Heart right ventricle (tissue), 16 donors: Measurements from ENCODE around the gene NOS1AP. TPM values are rescaled to one million over a fixed set of nuclear protein-coding genes. Genes with fewer than 3 reads are reported as not detected.
A peak's percentile ranks its signal among the peaks of the same experiment; 100 is the strongest.

ENCODE experiments used
- ATAC-seq, 8 donors: fragments of 200-7000 bp; cut with Tn5 transposase; one replicate each; pipeline ENCODE4 v1.9.1; 2020; ENCODE audit warnings: mild to moderate bottlenecking in 8 of 8, moderate library complexity in 8 of 8, moderate number of reproducible peaks in 1 of 8
- DNase-seq, 2 donors: peaks; one replicate each; pipeline ENCODE4 v3.0.0-alpha.2; 2020
- H3K27ac ChIP-seq, 10 donors: fragments of 200-600 bp; sonication (generic) in 2 of 10; one replicate each; pipeline versions ENCODE4 v1.5.0 to v1.8.0; 2020 to 2022; ENCODE audit warnings: mild to moderate bottlenecking in 3 of 10
- H3K27me3 ChIP-seq, 7 donors: fragments of 200-600 bp; one replicate each; pipeline ENCODE4 v1.8.0; 2021 to 2022; ENCODE audit warnings: mild to moderate bottlenecking in 2 of 7
- H3K36me3 ChIP-seq, 9 donors: fragments of 200-600 bp; sonication (generic) in 1 of 9; one replicate each; pipeline versions ENCODE4 v1.5.0 to v1.8.0; 2020 to 2022; ENCODE audit warnings: mild to moderate bottlenecking in 2 of 9
- H3K4me1 ChIP-seq, 9 donors: fragments of 200-600 bp; sonication (generic) in 1 of 9; one replicate each; pipeline versions ENCODE4 v1.5.0 to v1.8.0; 2020 to 2022; ENCODE audit warnings: mild to moderate bottlenecking in 4 of 9
- H3K4me3 ChIP-seq, 10 donors: fragments of 200-600 bp; sonication (generic) in 2 of 10; one replicate each; pipeline versions ENCODE4 v1.5.0 to v1.8.0; 2020 to 2022; ENCODE audit warnings: mild to moderate bottlenecking in 7 of 10, moderate library complexity in 2 of 10
- H3K9me3 ChIP-seq, 11 donors: fragments of 200-600 bp in 10 of 11; sonication (generic) in 2 of 11; one replicate each; pipeline versions ENCODE4 v1.5.0 to v1.8.0; 2013 to 2022; ENCODE audit warnings: mild to moderate bottlenecking in 2 of 11, control low read depth in 1 of 11, moderate library complexity in 1 of 11
- WGBS, 2 donors: extraction: QIAGEN DNeasy Blood & Tissue Kit; methylation state at CpG; one replicate each; pipeline ENCODE4 v1.1.7; 2013; ENCODE audit warnings: inconsistent platforms in 1 of 2; 5-methylcytosine and 5-hydroxymethylcytosine counted together
- intact Hi-C, 10 donors: fragments of 100-400 bp; cut with DNase I; formaldehyde crosslinking; loops; one replicate each; pipeline versions ENCODE4 v1.11.1 to v1.14.2; 2022
- long read RNA-seq, 3 donors: library from polyadenylated mRNA; unstranded; transcript quantifications; one replicate each; pipeline ENCODE4 v2.0.0, GENCODE V29; 2020 to 2021
- polyA plus RNA-seq, 2 donors: library from polyadenylated mRNA; stranded (reverse); fragments of 200-250 nt; gene quantifications; one replicate each; pipeline ENCODE4 v1.2.3, GENCODE V29; 2013
- total RNA-seq, 10 donors: library from RNA; stranded (reverse); fragmentation: NEBNext Ultra II Directional in 3 of 10; extraction: Animal tissue kit (Norgen Biotek cat#: 25700) in 3 of 10; gene quantifications; one replicate each; pipeline versions ENCODE4 v1.2.1 to v1.2.4, GENCODE V29; 2021 to 2023
- TF ChIP-seq, protein P1 (sequence below), 9 donors: fragments of 200-600 bp; sonication (generic) in 2 of 9; IDR thresholded peaks; one replicate each; pipeline versions ENCODE4 v1.5.0 to v1.8.0; 2021 to 2022; ENCODE audit warnings: antibody characterized with exemption in 9 of 9, mild to moderate bottlenecking in 5 of 9, moderate library complexity in 1 of 9
- donor health status: Arrhythmogenic right ventricular cardiomyopathy.
- donor health status: ischemic (EF 13 %, LVEDD 7.1; RV severe dilation, severe dysfunction).
- donor health status: healthy with polysubstance abuse.
- donor health status: DM: no; HTN: yes; CAD: no.
- donor health status: DM: no; HTN: no; CAD: no.
- donor health status: ischemic (EF 25% LVEDD 6.9; RV normal size, moderate dysfunction).
- donor health status: ischemic (EF 25% LVEDD 5.7; RV mildly dilated, moderate dysfunction).
- donor health status: healthy.
- donor health status: DM: yes; HTN: yes; CAD: no.
- donor health status: Ischemic cardiomyopathy.
- donor health status: ischemic (EF 35%, LVEDD 5.7; RV mildly dilated, moderate dysfunction).
- donor health status: nonischemic (EF 11% LVEDD 7.7; RV severe dilation, severe dysfunction).
- donor health status: DM: yes; HTN: yes; CAD: no.
- donor health status: PGD.
- donor health status: ischemic (EF 29% LVEDD 5.4; RV normal size, mild dysfunction).
- donor health status: nonischemic (EF 23%, LVEDD 6.1; RV moderate dilation, normal function).

The NOS1AP gene
- total RNA-seq (1 to 10 TPM; 1.7 to 7.1 (median 4.7) TPM), polyA plus RNA-seq (1 to 10 TPM in 1 of 2 donors, under 1 TPM in 1; 0.19 to 1.1 TPM)
- long read RNA-seq, donor 1, full-length matches to known transcripts = 2 of 3 reads
- long read RNA-seq, donor 1, partial matches to known transcripts = 0 of 3 reads
- long read RNA-seq, donor 1, other reads (novel, unspliced or antisense) = 1 of 3 reads
- long read RNA-seq, donor 2 = 0 reads
- long read RNA-seq, donor 3, full-length matches to known transcripts = 1 of 1 reads
- long read RNA-seq, donor 3, partial matches to known transcripts = 0 of 1 reads
- long read RNA-seq, donor 3, other reads (novel, unspliced or antisense) = 0 of 1 reads

DNA sequence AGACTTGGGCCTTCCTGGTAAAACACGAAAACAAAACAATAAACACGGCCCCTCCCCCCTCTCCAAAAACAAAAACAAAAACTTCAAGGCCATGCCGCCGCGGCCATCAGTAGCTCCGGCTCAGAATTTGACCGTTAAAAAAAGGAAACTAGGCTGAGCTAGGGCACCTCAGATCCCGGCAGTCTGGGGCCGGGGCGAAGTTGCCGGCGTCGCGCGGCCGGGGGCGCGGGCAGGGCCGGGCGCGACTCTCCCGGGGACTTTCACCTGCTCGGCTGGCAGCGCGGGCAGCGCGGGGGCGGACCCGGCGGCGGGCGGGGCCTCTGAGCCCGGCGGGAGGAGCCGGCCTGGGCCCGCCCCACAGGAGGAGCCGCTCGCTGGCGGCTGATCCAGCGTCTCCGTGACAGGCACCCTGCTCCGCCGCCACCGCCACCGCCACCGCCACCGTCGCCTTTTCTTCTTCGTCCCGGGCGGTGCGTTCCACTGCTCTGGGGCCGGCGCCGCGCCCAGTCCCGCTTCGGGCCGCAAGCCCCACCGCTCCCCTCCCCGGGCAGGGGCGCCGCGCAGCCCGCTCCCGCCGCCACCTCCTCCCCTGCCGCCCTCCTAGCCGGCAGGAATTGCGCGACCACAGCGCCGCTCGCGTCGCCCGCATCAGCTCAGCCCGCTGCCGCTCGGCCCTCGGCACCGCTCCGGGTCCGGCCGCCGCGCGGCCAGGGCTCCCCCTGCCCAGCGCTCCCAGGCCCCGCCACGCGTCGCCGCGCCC lies at the start of gene NOS1AP:
NOS1AP (plus strand) TSS at position 358 of the 760 bp plus-strand sequence. CDS start 487 bp downstream, outside the sequence.
- peak; percentile 95 to 99 (median 96) for ATAC-seq
- Histone ChIP-seq H3K27me3 (peaks cover 0 to 76% (median 5%) of the 10 kb centered on the region in 7 donors), H3K27ac (peak within 1 kb of the TSS in 8 of 10 donors; percentile 57 to 85 (median 66)), H3K36me3 (peaks cover 0 to 2% (median 0%) of the 10 kb centered on the region in 9 donors), H3K9me3 (peaks cover 0 to 4% (median 0%) of the 10 kb centered on the region in 11 donors), H3K4me3 (peak within 1 kb of the TSS; percentile 44 to 73 (median 66)), H3K4me1 (peaks cover 0 to 38% (median 15%) of the 10 kb centered on the region in 9 donors)
- 0 to 1% methylated on average over 63 to 95 of the region's 95 CpGs for WGBS, 2 donors
- TF ChIP-seq, protein P1, sequence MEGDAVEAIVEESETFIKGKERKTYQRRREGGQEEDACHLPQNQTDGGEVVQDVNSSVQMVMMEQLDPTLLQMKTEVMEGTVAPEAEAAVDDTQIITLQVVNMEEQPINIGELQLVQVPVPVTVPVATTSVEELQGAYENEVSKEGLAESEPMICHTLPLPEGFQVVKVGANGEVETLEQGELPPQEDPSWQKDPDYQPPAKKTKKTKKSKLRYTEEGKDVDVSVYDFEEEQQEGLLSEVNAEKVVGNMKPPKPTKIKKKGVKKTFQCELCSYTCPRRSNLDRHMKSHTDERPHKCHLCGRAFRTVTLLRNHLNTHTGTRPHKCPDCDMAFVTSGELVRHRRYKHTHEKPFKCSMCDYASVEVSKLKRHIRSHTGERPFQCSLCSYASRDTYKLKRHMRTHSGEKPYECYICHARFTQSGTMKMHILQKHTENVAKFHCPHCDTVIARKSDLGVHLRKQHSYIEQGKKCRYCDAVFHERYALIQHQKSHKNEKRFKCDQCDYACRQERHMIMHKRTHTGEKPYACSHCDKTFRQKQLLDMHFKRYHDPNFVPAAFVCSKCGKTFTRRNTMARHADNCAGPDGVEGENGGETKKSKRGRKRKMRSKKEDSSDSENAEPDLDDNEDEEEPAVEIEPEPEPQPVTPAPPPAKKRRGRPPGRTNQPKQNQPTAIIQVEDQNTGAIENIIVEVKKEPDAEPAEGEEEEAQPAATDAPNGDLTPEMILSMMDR (IDR thresholded peaks at IDR 0.05) = peak in 1 of 9 donors; percentile 12
- intact Hi-C loops = loop anchor here in 2 of 10 donors (5.0 to 10.0 kb wide), 2 partner anchors 65 to 208 kb away; no protein-coding TSS in a partner anchor
- DNase-seq = peak; percentile 69 to 84

DNA sequence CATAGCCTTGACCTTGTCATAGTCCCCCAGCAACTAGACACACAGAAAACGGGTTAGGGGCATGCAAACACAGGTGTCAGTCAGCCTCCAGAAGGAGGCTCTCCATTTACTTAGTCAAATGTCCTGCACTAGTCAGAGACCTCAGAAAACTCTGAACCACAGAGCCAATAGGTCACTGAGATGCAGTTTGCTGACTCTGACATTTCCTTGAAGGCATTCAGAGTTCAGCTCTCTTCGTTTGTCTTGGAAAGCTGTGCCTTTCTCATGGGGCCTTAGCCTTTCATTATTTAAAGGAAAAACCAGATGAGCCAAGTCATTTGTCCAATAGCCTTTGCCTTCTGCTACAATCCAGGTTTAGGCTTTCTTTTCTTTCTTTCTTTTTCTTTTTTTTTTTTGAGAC lies 49.3 kb upstream of the NOS1AP start:
- intact Hi-C loops = loop anchor here in 3 of 10 donors (5.0 to 10.0 kb wide), 4 partner anchors 45 to 228 kb away; no protein-coding TSS in a partner anchor

DNA sequence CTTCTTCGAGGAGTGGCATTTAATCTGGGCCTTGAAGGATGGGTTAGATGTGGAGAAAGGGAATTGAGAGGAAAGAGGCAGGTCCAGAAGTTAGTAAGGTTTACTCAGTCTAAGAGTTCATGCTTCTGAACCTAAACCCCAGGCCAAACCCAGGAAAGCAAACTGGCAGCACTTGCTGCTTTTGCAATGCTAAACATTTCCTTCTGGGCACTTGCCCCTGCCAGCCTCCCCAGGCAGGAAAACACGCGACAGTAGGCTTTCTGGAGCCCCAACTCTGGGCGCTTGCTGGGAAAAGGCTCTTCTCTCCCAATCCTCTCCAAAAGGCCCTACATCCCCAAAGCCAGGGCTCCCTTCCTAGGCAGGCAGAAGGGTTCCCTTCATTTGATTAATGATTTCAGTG lies 48.4 kb upstream of the NOS1AP start:
- ATAC-seq = no peak
- H3K4me1 ChIP-seq = peaks cover 6 to 70% (median 37%) of the 10 kb centered on the region in 9 donors
- H3K36me3 ChIP-seq = peaks cover 0 to 37% (median 0%) of the 10 kb centered on the region in 9 donors
- no peak for DNase-seq
- H3K4me3 ChIP-seq = peak overlapping the region in 1 of 10 donors; percentile 68
- no peaks in the 10 kb centered on the region for H3K9me3 ChIP-seq
- peak overlapping the region in 1 of 10 donors; percentile 60 for H3K27ac ChIP-seq
- WGBS, 2 donors = 84 to 87% methylated on average over 4 of the region's 4 CpGs
- intact Hi-C loops = loop anchor here in 3 of 10 donors (5.0 to 10.0 kb wide), 4 partner anchors 46 to 229 kb away; no protein-coding TSS in a partner anchor
- TF ChIP-seq, protein P1 (IDR thresholded peaks at IDR 0.05) = no peak
- H3K27me3 ChIP-seq = peaks cover 0 to 38% (median 11%) of the 10 kb centered on the region in 7 donors

More for the DNA sequence above, 49.3 kb upstream of the NOS1AP start:
- H3K4me3 ChIP-seq = no peak overlapping the region
- 48 to 68% methylated on average over 2 of the region's 2 CpGs for WGBS, 2 donors
- peaks cover 6 to 67% (median 37%) of the 10 kb centered on the region in 9 donors for H3K4me1 ChIP-seq
- DNase-seq = no peak
- TF ChIP-seq, protein P1 (IDR thresholded peaks at IDR 0.05) = no peak
- peak overlapping the region in 1 of 10 donors; percentile 60 for H3K27ac ChIP-seq
- H3K9me3 ChIP-seq = no peaks in the 10 kb centered on the region
- H3K36me3 ChIP-seq = peaks cover 0 to 47% (median 0%) of the 10 kb centered on the region in 9 donors
- H3K27me3 ChIP-seq = peaks cover 0 to 31% (median 6%) of the 10 kb centered on the region in 7 donors
- peak in 3 of 8 donors; percentile 16 to 38 (median 37) for ATAC-seq

DNA sequence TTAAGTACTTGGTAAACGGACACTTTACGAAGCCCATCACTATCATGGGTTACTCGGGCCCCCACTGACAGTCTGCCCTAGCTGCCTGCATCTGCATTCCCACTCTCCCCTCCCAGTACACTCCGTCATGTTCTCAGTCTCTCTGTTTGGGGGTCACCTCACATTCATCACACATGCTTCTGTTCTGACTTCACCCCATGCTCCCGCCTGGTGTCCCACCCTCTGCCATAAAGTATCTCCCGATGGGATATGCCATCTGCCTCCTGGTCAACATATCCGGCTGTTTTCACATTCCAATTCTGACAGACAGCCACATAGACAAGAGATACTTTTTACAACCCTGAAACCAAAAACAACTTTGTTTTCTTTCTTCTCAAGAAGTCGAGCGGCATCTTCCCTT lies 46.9 kb upstream of the NOS1AP start:
- peak overlapping the region in 2 of 10 donors; percentile 49 to 88 for H3K27ac ChIP-seq
- intact Hi-C loops = loop anchor here in 3 of 10 donors (5.0 to 10.0 kb wide), 4 partner anchors 48 to 230 kb away; no protein-coding TSS in a partner anchor

More for the DNA sequence above, 46.9 kb upstream of the NOS1AP start:
- Histone ChIP-seq H3K27me3 (peaks cover 0 to 40% (median 11%) of the 10 kb centered on the region in 7 donors), H3K4me3 (peak overlapping the region in 6 of 10 donors; percentile 48 to 79 (median 66)), H3K36me3 (peaks cover 0 to 22% (median 0%) of the 10 kb centered on the region in 9 donors), H3K4me1 (peaks cover 6 to 77% (median 37%) of the 10 kb centered on the region in 9 donors), H3K9me3 (peaks cover 0 to 6% (median 0%) of the 10 kb centered on the region in 11 donors)
- TF ChIP-seq, protein P1 (IDR thresholded peaks at IDR 0.05) = no peak
- ATAC-seq (no peak), DNase-seq (no peak)
- 78 to 84% methylated on average over 9 of the region's 9 CpGs for WGBS, 2 donors
